ENCODE data around the gene FLCN. TPM values are rescaled to one million over a fixed set of nuclear protein-coding genes. Genes with fewer than 3 reads are reported as not detected.

The FLCN gene
- total and polyA plus RNA-seq, 3 donors from 2014 or later, result 47.9 to 159 (median 129) TPM

DNA sequence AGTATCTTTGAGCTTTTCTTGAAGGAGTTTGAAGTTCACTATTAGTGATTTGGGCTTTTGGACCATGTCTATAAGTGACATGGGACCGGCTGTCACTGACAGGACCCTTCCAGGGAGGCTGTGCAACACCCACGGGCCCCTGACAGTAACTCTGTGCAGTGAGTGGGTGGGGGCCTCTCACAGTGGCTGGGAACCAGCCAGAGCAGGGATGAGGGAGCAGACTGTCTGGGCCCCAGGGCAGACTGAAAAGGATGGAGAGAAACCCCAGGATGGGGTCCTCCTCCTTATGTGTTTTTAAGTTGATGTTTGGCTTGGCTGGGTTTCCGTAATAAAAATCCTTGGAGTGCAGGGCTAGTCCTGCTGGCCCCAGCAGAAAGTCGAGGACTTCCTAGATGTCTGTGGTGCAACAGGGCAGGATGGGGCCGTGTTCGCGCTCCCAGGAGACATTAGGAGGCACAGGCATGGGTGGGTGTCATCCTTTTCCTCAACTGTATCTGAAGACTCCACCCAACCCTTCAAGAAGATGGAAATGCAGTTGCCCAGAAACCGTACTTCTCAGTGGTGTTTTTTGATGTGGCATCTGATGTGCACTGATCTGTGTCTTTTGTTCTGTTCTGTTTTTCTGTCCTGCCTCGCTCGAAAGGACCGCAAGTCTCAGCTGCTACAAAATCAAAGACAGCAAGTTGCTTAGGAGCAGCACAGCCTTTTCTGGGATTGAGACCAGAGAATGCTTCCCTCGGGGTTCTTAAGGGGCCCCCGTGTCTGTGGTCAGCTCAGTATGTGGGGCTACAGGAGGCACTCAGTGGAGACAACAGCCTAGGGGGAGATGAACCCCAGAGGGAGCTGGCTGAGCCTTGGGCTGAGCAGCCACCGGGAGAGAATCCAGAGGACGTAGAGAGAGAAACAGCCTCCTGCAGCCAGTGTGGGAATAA, 55.0 kb downstream of the FLCN start:
- no peak overlapping the region for H3K4me3 ChIP-seq
- no peaks in the 10 kb centered on the region for H3K36me3 ChIP-seq (ENCODE audit: low read depth, missing control alignments)
- no peaks in the 10 kb centered on the region for H3K27me3 ChIP-seq
- no peaks in the 10 kb centered on the region for H3K9me3 ChIP-seq
- WGBS, 2 donors, result 66 to 68% methylated on average over 12 to 15 of the region's 15 CpGs
- H3K4me1 ChIP-seq, result peaks cover 15% of the 10 kb centered on the region
- no peak overlapping the region for H3K27ac ChIP-seq
- TF ChIP-seq, protein P1, sequence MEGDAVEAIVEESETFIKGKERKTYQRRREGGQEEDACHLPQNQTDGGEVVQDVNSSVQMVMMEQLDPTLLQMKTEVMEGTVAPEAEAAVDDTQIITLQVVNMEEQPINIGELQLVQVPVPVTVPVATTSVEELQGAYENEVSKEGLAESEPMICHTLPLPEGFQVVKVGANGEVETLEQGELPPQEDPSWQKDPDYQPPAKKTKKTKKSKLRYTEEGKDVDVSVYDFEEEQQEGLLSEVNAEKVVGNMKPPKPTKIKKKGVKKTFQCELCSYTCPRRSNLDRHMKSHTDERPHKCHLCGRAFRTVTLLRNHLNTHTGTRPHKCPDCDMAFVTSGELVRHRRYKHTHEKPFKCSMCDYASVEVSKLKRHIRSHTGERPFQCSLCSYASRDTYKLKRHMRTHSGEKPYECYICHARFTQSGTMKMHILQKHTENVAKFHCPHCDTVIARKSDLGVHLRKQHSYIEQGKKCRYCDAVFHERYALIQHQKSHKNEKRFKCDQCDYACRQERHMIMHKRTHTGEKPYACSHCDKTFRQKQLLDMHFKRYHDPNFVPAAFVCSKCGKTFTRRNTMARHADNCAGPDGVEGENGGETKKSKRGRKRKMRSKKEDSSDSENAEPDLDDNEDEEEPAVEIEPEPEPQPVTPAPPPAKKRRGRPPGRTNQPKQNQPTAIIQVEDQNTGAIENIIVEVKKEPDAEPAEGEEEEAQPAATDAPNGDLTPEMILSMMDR (IDR thresholded peaks at IDR 0.05), result no peak
- no peak for TF ChIP-seq POLR2A (IDR thresholded peaks at IDR 0.05)
- DNase-seq, result no peak
- intact Hi-C loops (cut with DNase I; ENCODE audit: low total_unique reads), result no loop called here

DNA sequence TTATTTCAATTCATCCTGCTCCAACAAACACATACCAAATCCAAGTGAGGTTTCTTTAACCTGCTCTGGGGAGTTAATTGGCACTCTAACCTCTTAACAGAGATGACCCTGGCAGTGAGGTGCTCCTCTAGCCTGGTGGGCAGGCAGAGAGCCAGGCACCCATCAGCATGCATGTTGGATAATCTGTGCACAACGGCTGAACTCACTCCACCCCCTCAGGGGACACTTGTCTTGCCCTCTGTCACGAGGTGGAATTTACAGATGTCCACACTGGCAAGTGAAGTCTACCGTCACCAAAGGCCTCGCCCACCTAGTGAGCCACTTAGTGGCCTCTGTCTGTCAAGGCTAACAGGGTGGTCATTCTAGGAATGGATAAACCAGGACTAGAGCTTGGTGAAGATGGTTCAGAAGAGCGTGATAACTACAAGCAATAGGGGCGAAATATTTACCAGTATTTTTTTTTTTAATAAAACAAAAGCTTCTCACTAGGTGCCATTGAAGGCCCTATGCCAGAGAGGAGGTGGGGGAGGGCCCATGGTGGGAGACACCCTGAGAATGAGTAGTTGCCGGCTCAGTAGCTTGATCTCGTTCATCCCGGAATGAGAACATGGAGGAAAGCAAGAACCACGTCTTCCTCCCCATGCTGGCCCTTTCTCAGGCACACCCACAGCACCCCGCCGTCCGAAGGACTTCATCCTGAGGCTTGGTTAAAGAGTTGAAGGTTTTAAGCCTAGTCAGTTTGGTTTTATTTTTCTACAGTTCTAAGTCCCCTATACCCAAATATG, 56.0 kb downstream of the FLCN start:
- WGBS, 2 donors, result 70 to 74% methylated on average over 13 of the region's 13 CpGs
- intact Hi-C loops (cut with DNase I; ENCODE audit: low total_unique reads), result no loop called here
- TF ChIP-seq, protein P1 (IDR thresholded peaks at IDR 0.05), result no peak
- TF ChIP-seq POLR2A (IDR thresholded peaks at IDR 0.05), result no peak
- Histone ChIP-seq H3K4me3 (no peak overlapping the region), H3K27me3 (no peaks in the 10 kb centered on the region), H3K36me3 (ENCODE audit: low read depth, missing control alignments) (no peaks in the 10 kb centered on the region), H3K4me1 (peaks cover 7% of the 10 kb centered on the region), H3K27ac (no peak overlapping the region), H3K9me3 (no peaks in the 10 kb centered on the region)
- no peak for DNase-seq

DNA sequence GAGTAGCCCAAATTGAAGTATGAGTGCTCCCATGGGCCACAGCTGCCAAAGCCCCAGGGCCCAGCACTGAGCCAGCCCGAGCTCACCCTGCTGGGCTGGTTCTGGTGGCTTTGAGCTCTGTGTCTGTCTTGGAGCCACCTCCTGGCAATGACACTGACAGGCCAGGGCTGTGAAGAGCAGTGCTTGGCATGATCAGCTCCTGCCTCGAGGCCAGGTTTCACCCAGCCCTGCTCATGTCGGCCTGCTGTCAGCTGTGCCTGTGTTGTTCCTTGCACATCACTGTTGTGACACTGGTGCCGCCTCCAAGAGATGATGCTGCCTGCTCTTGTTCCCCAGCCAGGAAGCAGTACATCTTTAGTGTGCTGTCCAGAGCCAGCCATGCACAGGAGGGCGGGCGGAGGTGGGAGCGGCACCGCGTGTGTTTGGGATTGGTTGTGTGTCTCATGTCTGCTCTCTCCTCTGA, 56.8 kb downstream of the FLCN start:
- no peak for TF ChIP-seq POLR2A (IDR thresholded peaks at IDR 0.05)
- TF ChIP-seq, protein P1 (IDR thresholded peaks at IDR 0.05), result no peak
- 82 to 94% methylated on average over 5 to 9 of the region's 9 CpGs for WGBS, 2 donors
- no peaks in the 10 kb centered on the region for H3K9me3 ChIP-seq
- H3K27me3 ChIP-seq, result no peaks in the 10 kb centered on the region
- peaks cover 7% of the 10 kb centered on the region for H3K4me1 ChIP-seq
- intact Hi-C loops (cut with DNase I; ENCODE audit: low total_unique reads), result no loop called here
- H3K27ac ChIP-seq, result no peak overlapping the region
- no peak overlapping the region for H3K4me3 ChIP-seq
- no peak for DNase-seq
- no peaks in the 10 kb centered on the region for H3K36me3 ChIP-seq (ENCODE audit: low read depth, missing control alignments)

DNA sequence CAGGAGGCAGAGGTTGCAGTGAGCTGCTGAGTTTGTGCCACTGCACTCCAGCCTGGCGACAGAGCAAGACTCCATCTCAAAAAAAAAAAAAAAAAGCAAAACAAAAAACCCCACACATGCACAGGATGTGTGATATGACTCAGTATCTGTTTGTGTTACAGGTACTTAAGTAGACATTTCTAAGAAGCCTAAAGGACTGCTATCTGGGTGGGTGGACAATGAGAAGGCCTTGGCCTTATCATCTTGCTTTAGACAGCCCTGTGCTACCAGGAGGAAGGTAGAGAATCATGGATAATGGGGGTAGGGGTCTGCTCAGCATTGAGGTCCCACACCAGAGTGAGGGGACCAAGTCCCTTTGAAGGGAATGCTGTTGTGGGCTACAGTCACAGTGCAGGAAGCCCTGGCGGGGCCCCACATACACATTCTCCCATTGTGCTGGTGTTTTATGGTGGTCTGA, 57.6 kb downstream of the FLCN start:
- intact Hi-C loops (cut with DNase I; ENCODE audit: low total_unique reads), result no loop called here
- WGBS, 2 donors, result 91 to 97% methylated on average over 2 of the region's 2 CpGs

More for the DNA sequence above, 57.6 kb downstream of the FLCN start:
- Histone ChIP-seq H3K9me3 (no peaks in the 10 kb centered on the region), H3K36me3 (ENCODE audit: low read depth, missing control alignments) (no peaks in the 10 kb centered on the region), H3K4me1 (peaks cover 7% of the 10 kb centered on the region), H3K27ac (no peak overlapping the region), H3K27me3 (no peaks in the 10 kb centered on the region), H3K4me3 (no peak overlapping the region)
- TF ChIP-seq POLR2A (IDR thresholded peaks at IDR 0.05), result no peak
- TF ChIP-seq, protein P1 (IDR thresholded peaks at IDR 0.05), result no peak
- no peak for DNase-seq

Measured in testis (tissue), 3 donors.